Endothelial cell of umbilical vein (primary cell): ENCODE measurements around the gene ZNF383. TPM values are rescaled to one million over a fixed set of nuclear protein-coding genes. Genes with fewer than 3 reads are reported as not detected.
A peak's percentile ranks its signal among the peaks of the same experiment; 100 is the strongest.
"Not testable (repeated sequence)": the region's sequence is repeated elsewhere in the genome, so short reads cannot be mapped to it uniquely, and the experiment has no call there.

ENCODE experiments used
- BruUV-seq: library from RNA; stranded (reverse); fragments of 400-500 nt; replicated peaks from 2 replicates; lab custom pipeline; 2021; lab: Mats Ljungman, UMichigan
- CTCF ChIA-PET: fragments of 300-600, 350-600 bp; sonication (Branson Sonifier 250); formaldehyde crosslinking; loops from one replicate; lab custom pipeline; 2021; ENCODE audit warnings: antibody characterized with exemption, inconsistent platforms; lab: Charles Lee
- POLR2A ChIA-PET: fragments of 300-600, 350-600 bp; sonication (Branson Sonifier 250); formaldehyde crosslinking; loops from one replicate; lab custom pipeline; 2021; ENCODE audit warnings: antibody characterized with exemption, inconsistent platforms; lab: Charles Lee
- DNase-seq: peaks from one replicate; pipeline ENCODE4 v3.0.0-alpha.2; 2011; ENCODE audit warnings: low read depth, low spot score
- FAIRE-seq: peaks from 2 replicates; lab custom pipeline; 2011; peaks lifted over from hg19 to GRCh38; lab: Jason Lieb, UNC
- H2AFZ ChIP-seq: 2 replicates; pipeline ENCODE4 v1.6.0; 2012; ENCODE audit warnings: low read depth, low read length, control low read depth, inconsistent platforms
- H3K27ac ChIP-seq: 2 replicates; pipeline ENCODE4 v1.5.1; 2011; ENCODE audit warnings: low read depth, mild to moderate bottlenecking, control low read depth, low read length, moderate library complexity; ENCODE audit not compliant: insufficient read depth
- H3K27me3 ChIP-seq, 2 experiments: 2 replicates each; pipeline versions ENCODE4 v1.6.0 to v1.6.1; 2011; ENCODE audit warnings: low read length in 2 of 2, mixed read lengths in 1 of 2; ENCODE audit not compliant: control insufficient read depth in 2 of 2, insufficient read depth in 2 of 2
- H3K36me3 ChIP-seq, 2 experiments: 2 replicates in 1 of 2; 3 replicates in 1 of 2; pipeline ENCODE4 v1.5.1; 2011; ENCODE audit warnings: low read length in 2 of 2, mild to moderate bottlenecking in 1 of 2, moderate library complexity in 1 of 2; ENCODE audit not compliant: control insufficient read depth in 2 of 2, insufficient read depth in 2 of 2; ENCODE audit errors: extremely low read depth in 1 of 2
- H3K4me1 ChIP-seq: 3 replicates; pipeline ENCODE4 v1.5.1; 2011; ENCODE audit warnings: mild to moderate bottlenecking, low read length; ENCODE audit not compliant: control insufficient read depth, insufficient read depth; ENCODE audit errors: extremely low read depth
- H3K4me2 ChIP-seq: 2 replicates; pipeline ENCODE4 v1.6.1; 2011; ENCODE audit warnings: low read length, control low read depth, mixed read lengths; ENCODE audit not compliant: insufficient read depth
- H3K4me3 ChIP-seq, 3 experiments: fragments of 200-600 bp in 1 of 3; sonication (generic), shearing (Covaris generic) in 1 of 3; replicated peaks in 1 of 3; 2 replicates each; pipeline ENCODE4 v1.5.1; 2011 to 2016; ENCODE audit warnings: control low read depth in 3 of 3, low read length in 3 of 3, mild to moderate bottlenecking in 2 of 3, inconsistent platforms in 1 of 3, low read depth in 1 of 3, moderate library complexity in 1 of 3; ENCODE audit not compliant: insufficient read depth in 1 of 3
- H3K79me2 ChIP-seq: 2 replicates; pipeline ENCODE4 v1.6.0; 2012; ENCODE audit warnings: low read length, inconsistent platforms; ENCODE audit not compliant: control insufficient read depth, insufficient read depth
- H3K9ac ChIP-seq: replicated peaks from 2 replicates; pipeline ENCODE3; 2011; ENCODE audit warnings: low read length, control low read depth; ENCODE audit not compliant: insufficient read depth; ENCODE audit errors: extremely low read depth
- H3K9me1 ChIP-seq: replicated peaks from 3 replicates; pipeline ENCODE4 v1.6.0; 2011; ENCODE audit warnings: mild to moderate bottlenecking, low read length; ENCODE audit not compliant: control insufficient read depth, insufficient read depth; ENCODE audit errors: extremely low read depth
- H3K9me3 ChIP-seq: replicated peaks from 2 replicates; pipeline ENCODE4 v1.5.1; 2012; ENCODE audit warnings: low read length, inconsistent platforms; ENCODE audit not compliant: control insufficient read depth, insufficient read depth
- H4K20me1 ChIP-seq: replicated peaks from 2 replicates; pipeline ENCODE3; 2011; ENCODE audit warnings: mild to moderate bottlenecking, low read length; ENCODE audit not compliant: control insufficient read depth, insufficient read depth; ENCODE audit errors: extremely low read depth
- CTCF ChIP-seq, 2 donors: IDR thresholded peaks; 1 replicate in 1 of 2; 2 replicates in 1 of 2; pipeline ENCODE4 v1.5.1; 2011; ENCODE audit warnings: low read length in 2 of 2, mild to moderate bottlenecking in 2 of 2, moderate library complexity in 2 of 2, control low read depth in 1 of 2, inconsistent platforms in 1 of 2, low read depth in 1 of 2; ENCODE audit not compliant: insufficient read depth in 1 of 2; ENCODE audit errors: extremely low read depth in 1 of 2
- JUN ChIP-seq: IDR thresholded peaks from 2 replicates; pipeline ENCODE4 v1.6.1; 2011; ENCODE audit warnings: borderline replicate concordance, low read depth; ENCODE audit not compliant: insufficient read length, insufficient read depth
- POLR2A ChIP-seq: IDR thresholded peaks from 2 replicates; pipeline ENCODE4 v1.6.1; 2012; ENCODE audit warnings: low read depth, mild to moderate bottlenecking, control low read depth, low read length
- dilution Hi-C: fragments of 300-500 bp; cut with MboI; formaldehyde crosslinking; loops from one replicate; pipeline ENCODE4 v1.15.0; 2019; ENCODE audit warnings: low sequenced_read_pairs; ENCODE audit not compliant: extremely low pct_ligation_motif_present
- intact Hi-C: fragments of 100-400 bp; cut with micrococcal nuclease; formaldehyde crosslinking; loops from one replicate; pipeline ENCODE4 v1.10.0; 2022
- polyA plus RNA-seq, 4 experiments: library from polyadenylated mRNA; depleted of rRNA in 3 of 4; stranded (reverse) in 3 of 4; unstranded in 1 of 4; fragments of >200 nt; gene quantifications; 2 replicates each; pipeline versions ENCODE4 v1.2.1 to v1.2.3, GENCODE V29; 2011 to 2012; ENCODE audit warnings: missing spikeins in 1 of 4
- total RNA-seq: library from RNA; stranded (reverse); gene quantifications from 2 replicates; pipeline ENCODE4 v1.2.3, GENCODE V29; 2021

ZNF383 gene
- total and polyA plus RNA-seq, 2 donors (not counting 3 experiments of a cell fraction or from before 2014, with no cell fraction given) = 1.7 to 7.1 TPM

GRCh38 chr19:37172368-37173366 lies 45.3 kb upstream of the ZNF383 start, which contains the start of gene ZNF585A:
Gene ZNF585A (minus strand): TSS chr19:37172695. CDS start chr19:37169910, 2,785 bp downstream.
- peak within 1 kb of the TSS; percentile 86 for H3K4me2 ChIP-seq
- H3K27me3 ChIP-seq = no peaks in the 10 kb centered on the region
- H3K9ac ChIP-seq = peak within 1 kb of the TSS; percentile 75
- dilution Hi-C loops (no loop called here), intact Hi-C loops (loop anchor here (1.0 to 2.0 kb wide), 5 partner anchors 38 to 334 kb away; partner anchors contain the start of genes ZNF383, ZNF420, ZNF568 and ZNF585B)
- FAIRE-seq (peak; percentile 99), DNase-seq (peak; percentile 97)
- BruUV-seq = no TSS peak
- H3K4me1 ChIP-seq = peaks cover 3% of the 10 kb centered on the region
- H3K9me1 ChIP-seq = no peaks in the 10 kb centered on the region
- ChIA-PET POLR2A (no interaction called here), CTCF (interaction anchor here (0.6 to 1.3 kb wide), 2 partner anchors 27 to 45 kb away, joined by 5 to 6 read pairs; partner anchors contain the start of gene ZNF383)
- no peaks in the 10 kb centered on the region for H3K36me3 ChIP-seq
- no peaks in the 10 kb centered on the region for H3K79me2 ChIP-seq
- peak; percentile 60 for TF ChIP-seq POLR2A
- TF ChIP-seq CTCF (IDR thresholded peaks at IDR 0.05; ENCODE audit: extremely low read depth in 1 of 2, insufficient read depth in 1 of 2, low read depth in 1 of 2, low read length in 2 of 2) = peak in 1 of 2 donors; percentile 24
- TF ChIP-seq JUN = no peak
- H3K4me3 ChIP-seq = peak within 1 kb of the TSS; percentile 49 to 95 (median 81)
- no peaks in the 10 kb centered on the region for H3K9me3 ChIP-seq
- peak within 1 kb of the TSS; percentile 93 for H2AFZ ChIP-seq
- H3K27ac ChIP-seq = no peak within 1 kb of the TSS
- no peaks in the 10 kb centered on the region for H4K20me1 ChIP-seq

- H2AFZ ChIP-seq, H3K4me3 ChIP-seq, POLR2A ChIA-PET, H3K79me2 ChIP-seq, H3K4me1 ChIP-seq, DNase-seq, H3K9ac ChIP-seq, FAIRE-seq, H3K9me3 ChIP-seq, H3K27me3 ChIP-seq, BruUV-seq, H3K4me2 ChIP-seq, H3K27ac ChIP-seq, H3K36me3 ChIP-seq, dilution Hi-C loops, CTCF ChIA-PET, H3K9me1 ChIP-seq, H4K20me1 ChIP-seq, intact Hi-C loops: not testable (repeated sequence)
These were observed 31.9 kb upstream of the ZNF383 start for GRCh38 chr19:37186071-37186470.

GRCh38 chr19:37195248-37195647 lies 22.8 kb upstream of the ZNF383 start:
- H3K4me1 ChIP-seq, H3K27me3 ChIP-seq, H3K79me2 ChIP-seq, H3K36me3 ChIP-seq, CTCF ChIA-PET, BruUV-seq, H3K9ac ChIP-seq, dilution Hi-C loops, FAIRE-seq, H4K20me1 ChIP-seq, DNase-seq, H3K9me3 ChIP-seq, H3K9me1 ChIP-seq, H2AFZ ChIP-seq, intact Hi-C loops, H3K27ac ChIP-seq, H3K4me2 ChIP-seq, H3K4me3 ChIP-seq, POLR2A ChIA-PET: not testable (repeated sequence)
